GM12874 (cell line): Measurements from ENCODE around the gene TMEM72.

Source experiments
- CTCF ChIP-seq: IDR thresholded peaks from 2 replicates; pipeline ENCODE4 v1.5.1; 2011; ENCODE audit warnings: low read depth, mild to moderate bottlenecking, control low read depth, low read length, moderate library complexity; ENCODE audit not compliant: insufficient read depth

The TMEM72 gene

GRCh38 chr10:44921506-44921905 is 10.4 kb downstream of the TMEM72 start:
- TF ChIP-seq CTCF, result no peak

GRCh38 chr10:44922021-44922420 is 10.9 kb downstream of the TMEM72 start:
- no peak for TF ChIP-seq CTCF

- no peak for TF ChIP-seq CTCF
These were observed 11.8 kb downstream of the TMEM72 start for GRCh38 chr10:44922796-44923545.

- TF ChIP-seq CTCF, result no peak
These were observed 12.5 kb downstream of the TMEM72 start for GRCh38 chr10:44923611-44924010.

GRCh38 chr10:44924261-44925040 is 13.3 kb downstream of the TMEM72 start:
- no peak for TF ChIP-seq CTCF

- TF ChIP-seq CTCF, result 0 out of 2 replicates have a peak, but pooled peaks have one; percentile 11
These were observed 14.1 kb downstream of the TMEM72 start for GRCh38 chr10:44925224-44925623.
